Adipocyte (in vitro differentiated cells): Measurements from ENCODE around the gene SLC25A22.
A peak's percentile ranks its signal among the peaks of the same experiment; 100 is the strongest.

Experiments
- DNase-seq: peaks from one replicate; pipeline ENCODE4 v3.0.0-alpha.2; 2015; ENCODE audit warnings: low read depth
- H3K27me3 ChIP-seq: replicated peaks from 2 replicates; pipeline ENCODE4 v1.7.0; 2013; ENCODE audit warnings: mild to moderate bottlenecking, low read length, moderate library complexity; ENCODE audit not compliant: control insufficient read depth, insufficient read depth
- H3K36me3 ChIP-seq: 2 replicates; pipeline ENCODE4 v1.7.0; 2013; ENCODE audit warnings: low read length, mild to moderate bottlenecking, moderate library complexity; ENCODE audit not compliant: control insufficient read depth, insufficient read depth, severe bottlenecking
- H3K4me1 ChIP-seq: 2 replicates; pipeline ENCODE4 v1.7.0; 2013; ENCODE audit warnings: mild to moderate bottlenecking, low read length, moderate library complexity; ENCODE audit not compliant: control insufficient read depth, insufficient read depth
- H3K4me3 ChIP-seq: 2 replicates; pipeline ENCODE4 v1.7.0; 2013; ENCODE audit warnings: mild to moderate bottlenecking, low read length, moderate library complexity
- H3K9ac ChIP-seq: 2 replicates; pipeline ENCODE4 v1.7.0; 2013; ENCODE audit warnings: mild to moderate bottlenecking, low read length, moderate library complexity
- H3K9me3 ChIP-seq: 2 replicates; pipeline ENCODE4 v1.7.0; 2013; ENCODE audit warnings: mild to moderate bottlenecking, low read length, moderate library complexity; ENCODE audit not compliant: control insufficient read depth

The SLC25A22 gene

DNA sequence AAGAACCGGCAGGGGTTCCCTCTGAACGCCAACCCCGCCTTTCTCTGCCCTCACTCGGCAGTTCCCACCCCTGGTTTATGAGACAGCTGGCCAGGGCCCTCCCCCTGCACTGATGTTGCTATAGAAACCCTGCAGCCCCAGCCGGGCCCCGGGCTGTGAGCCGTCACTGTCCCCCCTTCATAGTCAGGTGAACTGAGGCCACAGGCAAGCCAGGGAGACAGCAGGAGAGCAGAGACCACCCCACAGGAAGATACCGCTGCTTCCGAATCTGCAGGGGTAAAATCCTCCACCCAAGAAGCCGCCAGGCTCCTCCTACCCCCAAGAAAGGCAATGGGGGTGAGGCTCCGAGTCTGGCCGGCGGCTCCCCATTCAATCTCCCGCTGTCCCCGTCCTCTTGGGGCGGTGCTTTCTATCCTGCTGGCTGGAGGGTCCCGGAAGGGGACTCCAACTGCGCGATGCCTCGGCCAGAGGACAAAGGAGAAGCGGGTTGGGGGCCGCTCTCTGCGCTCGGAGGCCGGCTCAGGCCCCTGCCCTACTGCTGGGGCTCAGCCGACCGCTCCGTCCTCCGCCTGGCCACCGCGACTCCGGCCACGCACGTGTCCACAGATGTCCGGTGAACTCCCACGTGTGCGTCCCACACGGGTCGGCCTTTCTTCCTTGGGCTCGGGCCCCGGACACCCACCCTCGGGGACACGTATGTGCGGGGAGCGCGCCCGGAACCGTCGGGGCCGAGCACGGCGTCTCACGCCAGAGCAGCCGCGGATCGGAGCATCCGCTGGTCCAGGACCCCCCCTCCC is 587 bp downstream of the SLC25A22 start:
- H3K9ac ChIP-seq: peak overlapping the region; percentile 87
- peaks cover 29% of the 10 kb centered on the region for H3K36me3 ChIP-seq
- no peaks in the 10 kb centered on the region for H3K27me3 ChIP-seq
- H3K4me3 ChIP-seq: peak overlapping the region; percentile 91
- H3K4me1 ChIP-seq: peaks cover 18% of the 10 kb centered on the region
- peak; percentile 96 for DNase-seq
- H3K9me3 ChIP-seq: no peaks in the 10 kb centered on the region

DNA sequence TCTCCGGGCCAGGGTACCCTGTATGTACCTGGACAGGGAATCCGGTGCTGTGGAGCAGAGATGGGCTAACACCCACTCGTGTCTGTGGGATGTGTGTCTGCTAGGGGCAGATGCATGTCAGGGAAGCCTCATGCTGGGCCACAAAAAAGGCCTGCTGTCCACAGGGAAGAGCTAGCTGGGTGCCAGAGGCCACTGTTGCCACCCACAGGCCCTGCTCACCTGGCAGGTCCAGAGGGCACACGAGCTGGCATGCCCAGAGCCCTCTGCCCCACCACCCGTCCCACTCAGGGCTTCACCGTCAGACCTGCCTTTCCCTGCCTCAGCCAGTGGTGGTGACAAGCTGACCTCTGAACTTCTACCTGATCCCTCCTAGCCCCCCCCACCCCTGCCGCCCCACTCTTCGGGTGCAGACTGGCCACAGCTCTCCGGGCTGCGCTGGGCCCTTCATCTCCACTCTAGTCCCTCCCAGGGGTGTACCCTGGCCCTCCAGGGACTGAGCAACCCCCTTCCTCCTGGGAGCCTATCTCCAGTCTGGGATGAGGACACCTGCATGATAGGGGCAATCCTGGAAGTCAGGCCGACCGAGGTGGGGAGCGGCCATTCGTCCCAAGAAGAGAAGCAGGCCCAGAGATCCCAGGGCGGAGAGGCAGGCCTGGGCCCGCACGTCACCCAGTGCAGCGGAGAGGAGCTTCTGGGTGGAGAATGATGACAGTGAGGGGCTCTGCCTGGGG is 1.4 kb downstream of the SLC25A22 start:
- no peaks in the 10 kb centered on the region for H3K27me3 ChIP-seq
- H3K4me3 ChIP-seq: peak overlapping the region; percentile 91
- peak overlapping the region; percentile 87 for H3K9ac ChIP-seq
- H3K4me1 ChIP-seq: peaks cover 18% of the 10 kb centered on the region
- no peak for DNase-seq
- H3K36me3 ChIP-seq: peaks cover 25% of the 10 kb centered on the region
- H3K9me3 ChIP-seq: no peaks in the 10 kb centered on the region

DNA sequence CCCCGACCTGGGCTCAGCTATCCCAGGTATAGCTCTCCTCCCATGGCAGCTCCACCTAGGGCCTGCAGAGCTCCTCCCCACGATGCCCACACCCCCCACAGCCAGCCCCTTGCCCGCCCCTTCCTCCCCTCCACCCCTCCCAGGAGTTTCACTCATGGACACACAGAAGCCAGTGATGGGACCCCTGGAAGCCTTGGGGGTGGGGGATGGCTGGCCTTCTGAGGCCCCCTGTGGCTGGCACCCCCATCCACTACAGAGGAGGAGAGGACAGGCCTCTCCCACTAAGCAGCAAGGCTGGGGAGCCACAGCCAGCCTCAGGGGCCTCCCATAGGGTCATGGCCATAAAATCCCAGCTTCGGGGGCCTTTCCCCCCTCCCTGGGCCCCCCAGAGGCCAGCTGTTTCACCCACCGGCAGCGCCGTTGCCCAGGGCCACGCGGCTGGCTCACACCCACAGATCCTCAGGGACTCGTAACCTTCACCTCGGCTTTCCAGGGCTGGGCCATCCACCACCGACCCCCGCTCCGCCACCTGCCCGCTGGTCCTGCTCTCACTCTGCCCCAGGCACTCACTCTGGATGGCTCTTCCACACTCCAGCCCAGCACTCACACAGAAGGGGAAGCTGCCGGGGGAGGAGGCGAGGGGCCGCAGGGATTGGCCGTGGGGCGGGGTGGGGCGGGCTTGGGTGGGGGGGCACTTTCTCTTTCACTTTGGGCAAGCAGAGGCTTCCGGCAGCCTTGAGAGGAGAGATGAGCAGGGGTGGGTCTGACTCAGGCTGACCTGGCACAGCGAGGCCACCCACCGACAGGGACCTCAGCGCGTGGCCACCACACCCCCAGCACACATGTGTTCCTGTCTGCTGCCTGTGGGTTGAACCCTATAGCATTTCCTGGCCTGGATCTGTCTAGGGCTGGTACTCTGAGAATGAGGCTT is 2.2 kb downstream of the SLC25A22 start:
- no peaks in the 10 kb centered on the region for H3K9me3 ChIP-seq
- H3K4me3 ChIP-seq: peak overlapping the region; percentile 91
- H3K27me3 ChIP-seq: no peaks in the 10 kb centered on the region
- peaks cover 18% of the 10 kb centered on the region for H3K4me1 ChIP-seq
- peak; percentile 92 for DNase-seq
- peak overlapping the region; percentile 90 for H3K9ac ChIP-seq
- peaks cover 20% of the 10 kb centered on the region for H3K36me3 ChIP-seq

DNA sequence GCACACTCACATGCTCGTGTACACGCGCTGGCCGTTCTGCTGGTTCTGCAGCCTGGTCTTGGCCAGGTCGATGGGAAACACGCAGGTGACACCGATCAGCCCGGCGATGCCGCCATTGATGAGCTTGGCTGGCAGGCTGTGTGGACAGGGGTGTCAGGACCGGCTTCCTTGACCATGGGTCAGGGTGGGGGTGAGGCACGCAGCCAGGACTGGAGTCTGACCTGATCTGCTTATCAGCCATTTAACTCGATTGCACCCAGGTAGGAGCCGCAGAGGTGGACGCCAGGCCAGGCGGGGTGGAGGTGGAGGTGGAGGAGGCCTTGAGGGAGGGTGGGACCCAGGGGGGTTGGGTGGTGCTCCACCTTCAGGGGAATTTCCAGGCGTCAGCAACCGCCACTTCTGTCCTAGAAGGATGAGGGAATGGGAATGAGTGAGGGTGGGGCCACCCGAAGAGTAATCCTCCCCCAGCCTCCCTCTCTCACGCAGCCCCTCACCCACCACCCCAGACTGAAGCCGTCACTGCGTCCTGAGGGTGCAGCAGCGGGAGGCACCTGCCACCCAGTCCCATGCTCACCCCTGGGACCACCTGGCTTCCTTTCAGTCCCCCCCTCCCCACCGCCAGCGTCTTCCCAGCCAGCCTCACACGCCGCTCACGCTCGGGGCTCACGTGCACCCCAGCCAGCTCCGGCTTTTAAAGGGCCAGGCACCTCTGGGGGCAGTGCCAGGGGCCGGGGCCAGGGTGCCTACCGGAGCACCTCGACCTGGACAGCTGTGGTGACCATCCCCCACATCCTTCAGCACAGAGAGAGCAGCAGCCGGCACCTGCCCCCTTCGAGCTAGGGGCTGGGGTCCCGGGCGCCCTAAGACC is 3.1 kb downstream of the SLC25A22 start:
- Histone ChIP-seq H3K4me1 (peaks cover 18% of the 10 kb centered on the region), H3K4me3 (peak overlapping the region; percentile 91)
- DNase-seq: no peak

DNA sequence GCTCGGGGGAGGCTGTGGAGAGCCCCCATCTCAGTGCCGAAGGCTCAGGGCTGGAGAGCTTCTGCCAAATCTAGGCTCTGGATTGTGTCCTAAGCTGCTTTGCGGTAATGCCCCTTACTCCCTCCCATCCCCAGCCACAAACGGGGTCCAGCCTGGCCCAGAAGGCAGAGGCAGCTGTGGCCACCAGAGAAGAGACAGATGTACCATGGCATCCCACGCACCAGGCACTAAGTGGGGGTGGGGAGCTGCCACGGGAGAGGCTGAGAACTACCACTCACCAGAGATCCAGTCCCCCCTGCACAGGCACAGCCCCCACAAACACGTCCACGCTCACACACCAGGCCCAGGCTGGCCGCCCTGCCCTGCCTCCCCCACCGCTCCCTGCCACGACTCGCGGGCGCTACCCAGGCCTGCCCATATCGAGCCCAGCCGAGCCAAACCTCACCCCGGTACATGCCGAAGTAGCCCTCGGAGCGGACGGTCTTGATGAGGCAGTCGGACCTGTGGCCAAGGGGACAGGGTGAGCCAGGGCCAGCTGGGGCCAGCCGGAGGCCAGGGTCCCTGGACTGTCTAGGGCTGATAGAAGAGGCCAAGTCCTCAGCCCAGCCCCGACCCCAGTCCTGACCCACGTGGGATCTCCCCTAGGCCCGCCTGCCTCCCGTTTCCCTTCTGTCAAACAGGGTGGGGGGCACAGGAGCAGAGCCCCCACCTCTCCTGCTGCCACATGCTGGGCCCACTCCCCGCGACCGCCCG is 3.9 kb downstream of the SLC25A22 start:
- no peak for DNase-seq
- Histone ChIP-seq H3K36me3 (peaks cover 7% of the 10 kb centered on the region), H3K9ac (no peak overlapping the region), H3K9me3 (no peaks in the 10 kb centered on the region), H3K4me3 (peak overlapping the region; percentile 91), H3K27me3 (no peaks in the 10 kb centered on the region), H3K4me1 (peaks cover 18% of the 10 kb centered on the region)

More for the DNA sequence above, 3.1 kb downstream of the SLC25A22 start:
- Histone ChIP-seq H3K9me3 (no peaks in the 10 kb centered on the region), H3K9ac (peak overlapping the region; percentile 90), H3K27me3 (no peaks in the 10 kb centered on the region), H3K36me3 (peaks cover 14% of the 10 kb centered on the region)

DNA sequence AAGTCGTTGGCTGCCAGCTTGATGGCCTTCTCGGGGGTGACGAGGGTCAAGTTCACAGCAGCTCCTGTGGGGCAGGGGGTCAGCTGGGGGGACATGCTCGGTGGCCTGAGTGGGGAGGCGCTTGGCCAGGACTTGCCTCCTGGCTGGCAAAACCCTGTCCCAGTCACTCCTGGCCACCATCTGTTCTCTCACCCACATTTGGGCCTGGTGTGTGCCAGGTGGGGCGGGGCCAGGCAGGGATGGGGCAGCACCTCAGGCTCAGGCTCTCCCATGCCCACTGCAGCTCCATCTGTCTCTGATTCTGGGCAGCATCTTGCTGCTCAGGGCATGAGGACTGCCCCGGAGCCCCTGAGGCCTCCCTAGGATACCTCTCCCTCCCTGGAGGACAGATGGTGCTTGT is 4.5 kb downstream of the SLC25A22 start:
- no peak overlapping the region for H3K4me3 ChIP-seq
- H3K27me3 ChIP-seq: no peaks in the 10 kb centered on the region
- no peak for DNase-seq
- no peak overlapping the region for H3K9ac ChIP-seq
- no peaks in the 10 kb centered on the region for H3K9me3 ChIP-seq
- H3K36me3 ChIP-seq: peaks cover 7% of the 10 kb centered on the region
- peaks cover 18% of the 10 kb centered on the region for H3K4me1 ChIP-seq

DNA sequence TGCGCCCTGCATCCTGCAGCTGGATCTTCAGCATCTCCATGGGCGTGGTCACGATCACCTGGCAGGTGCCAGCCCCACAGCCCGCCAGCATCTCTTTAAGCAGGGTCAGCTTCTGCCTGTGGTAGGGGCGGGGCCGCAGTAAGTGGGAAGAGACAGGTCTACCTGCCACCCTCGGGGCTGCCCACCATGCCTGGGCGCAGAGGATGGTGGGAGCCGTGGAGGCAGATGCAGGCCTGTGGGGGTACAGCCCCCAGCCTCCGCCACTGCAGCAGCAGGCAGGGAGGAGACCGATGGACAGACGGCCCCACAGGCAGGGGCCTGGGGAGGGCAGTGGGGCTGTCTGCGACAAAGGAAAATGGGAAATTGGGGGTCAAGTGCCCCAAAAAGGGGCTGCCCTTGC is 5.2 kb downstream of the SLC25A22 start:
- H3K27me3 ChIP-seq: no peaks in the 10 kb centered on the region
- no peaks in the 10 kb centered on the region for H3K9me3 ChIP-seq
- no peak overlapping the region for H3K4me3 ChIP-seq
- H3K36me3 ChIP-seq: peaks cover 7% of the 10 kb centered on the region
- H3K9ac ChIP-seq: no peak overlapping the region
- no peak for DNase-seq
- H3K4me1 ChIP-seq: peaks cover 18% of the 10 kb centered on the region

DNA sequence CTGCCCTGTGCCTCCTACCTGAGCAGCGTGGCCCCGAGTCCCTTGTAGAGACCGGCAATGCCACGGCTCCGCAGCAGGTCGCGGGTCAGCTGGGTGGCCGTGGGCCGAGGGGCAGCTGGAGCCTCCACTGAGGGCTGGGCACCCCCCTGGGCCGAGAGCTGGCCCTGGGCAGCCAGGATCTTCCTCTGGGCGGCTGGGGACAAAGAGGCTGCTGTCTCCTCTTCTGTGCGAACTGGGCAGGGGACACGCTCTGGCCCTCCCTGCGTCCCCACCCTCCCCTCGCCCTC is 5.6 kb downstream of the SLC25A22 start:
- no peaks in the 10 kb centered on the region for H3K9me3 ChIP-seq
- H3K36me3 ChIP-seq: peaks cover 7% of the 10 kb centered on the region
- no peak overlapping the region for H3K9ac ChIP-seq
- no peak overlapping the region for H3K4me3 ChIP-seq
- H3K4me1 ChIP-seq: peaks cover 18% of the 10 kb centered on the region
- H3K27me3 ChIP-seq: no peaks in the 10 kb centered on the region
- DNase-seq: no peak

DNA sequence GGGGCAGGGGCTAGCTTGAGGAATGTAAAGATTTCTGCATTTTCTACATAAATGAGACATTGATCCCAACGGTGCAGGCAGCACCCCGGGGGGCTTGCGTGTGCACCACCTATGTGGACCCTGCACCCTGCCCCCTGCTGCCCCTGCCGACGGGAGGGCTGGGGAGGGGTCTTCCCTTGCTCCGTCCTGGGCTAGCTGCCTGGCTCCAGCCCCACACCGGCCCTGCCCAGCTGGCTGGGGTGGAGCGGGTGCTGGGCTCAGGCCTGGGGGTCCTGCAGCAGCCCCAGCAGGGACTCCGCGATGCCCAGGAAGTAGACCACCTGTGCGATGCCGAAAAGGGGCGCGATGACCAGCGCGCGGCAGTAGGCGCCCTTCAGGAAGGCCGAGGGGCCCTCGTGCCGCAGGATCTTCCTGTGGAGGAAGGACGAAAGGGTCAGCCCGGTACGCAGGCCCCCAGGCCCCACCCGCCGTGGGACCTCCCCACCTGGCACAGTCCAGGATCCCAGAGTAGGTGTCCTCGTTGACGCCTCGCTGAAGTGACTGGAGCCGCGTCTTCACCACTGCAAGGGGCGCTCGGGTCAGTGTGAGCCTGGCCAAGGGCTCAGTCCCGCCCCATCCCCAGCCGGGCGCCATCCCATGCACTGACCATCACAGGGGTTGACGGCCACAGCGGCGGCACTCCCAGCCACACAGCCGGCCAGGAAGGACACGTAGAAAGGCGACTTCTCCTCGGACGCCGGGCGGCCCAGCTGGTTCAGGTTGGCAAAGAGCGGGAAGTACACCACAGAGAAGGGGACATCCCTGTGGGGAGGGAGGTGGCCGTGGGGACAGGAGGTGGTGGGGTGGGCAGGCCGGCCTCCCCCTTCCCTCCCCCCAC is 6.2 kb downstream of the SLC25A22 start:
- H3K9ac ChIP-seq: no peak overlapping the region
- H3K4me3 ChIP-seq: no peak overlapping the region
- H3K9me3 ChIP-seq: no peaks in the 10 kb centered on the region
- H3K36me3 ChIP-seq: peaks cover 7% of the 10 kb centered on the region
- no peak for DNase-seq
- H3K27me3 ChIP-seq: no peaks in the 10 kb centered on the region
- H3K4me1 ChIP-seq: peaks cover 16% of the 10 kb centered on the region
